WTC11 (cell line): Measurements from ENCODE around the gene TMEM231.
"Not testable (repeated sequence)": the region's sequence is repeated elsewhere in the genome, so short reads cannot be mapped to it uniquely, and the experiment has no call there.

Experiments
- ATF1 ChIP-seq: sonication (generic); formaldehyde crosslinking; IDR thresholded peaks from 2 replicates; pipeline ENCODE4 v1.8.1; 2023; ENCODE audit warnings: mild to moderate bottlenecking, moderate library complexity, missing genetic modification reagents
- CBFB ChIP-seq: sonication (generic); formaldehyde crosslinking; IDR thresholded peaks from 2 replicates; pipeline ENCODE4 v1.8.1; 2022; ENCODE audit warnings: mild to moderate bottlenecking, low read depth, missing genetic modification reagents
- ETV6 ChIP-seq: sonication (generic); formaldehyde crosslinking; IDR thresholded peaks from 2 replicates; pipeline ENCODE4 v1.8.1; 2022; ENCODE audit warnings: mild to moderate bottlenecking, missing genetic modification reagents
- GABPB1 ChIP-seq: sonication (generic); formaldehyde crosslinking; IDR thresholded peaks from 2 replicates; pipeline ENCODE4 v1.8.1; 2023; ENCODE audit warnings: mild to moderate bottlenecking, missing genetic modification reagents
- NR2C2 ChIP-seq: sonication (generic); formaldehyde crosslinking; IDR thresholded peaks from 2 replicates; pipeline ENCODE4 v1.8.0; 2022; ENCODE audit warnings: mild to moderate bottlenecking, missing genetic modification reagents
- RELA ChIP-seq: sonication (generic); formaldehyde crosslinking; IDR thresholded peaks from 2 replicates; pipeline ENCODE4 v1.8.1; 2022; ENCODE audit warnings: missing genetic modification reagents, mild to moderate bottlenecking, borderline replicate concordance
- SP1 ChIP-seq: sonication (generic); formaldehyde crosslinking; conservative IDR thresholded peaks from 2 replicates; pipeline ENCODE4 v1.8.1; 2022; ENCODE audit warnings: missing genetic modification reagents
- TF ChIP-seq, protein P1 (sequence below): sonication (generic); formaldehyde crosslinking; IDR thresholded peaks from 2 replicates; pipeline ENCODE4 v1.8.0; 2022; ENCODE audit warnings: mild to moderate bottlenecking, missing genetic modification reagents
- TF ChIP-seq, protein P2 (sequence below): fragments of 200-600 bp; IDR thresholded peaks from 2 replicates; pipeline ENCODE4 v1.8.0; 2022; ENCODE audit warnings: antibody characterized with exemption
- TF ChIP-seq, protein P3 (sequence below): fragments of 250-450 bp; sonication (Bioruptor Pico); conservative IDR thresholded peaks from 2 replicates; pipeline ENCODE4 v1.9.0; 2021; ENCODE audit warnings: mild to moderate bottlenecking

DNA sequence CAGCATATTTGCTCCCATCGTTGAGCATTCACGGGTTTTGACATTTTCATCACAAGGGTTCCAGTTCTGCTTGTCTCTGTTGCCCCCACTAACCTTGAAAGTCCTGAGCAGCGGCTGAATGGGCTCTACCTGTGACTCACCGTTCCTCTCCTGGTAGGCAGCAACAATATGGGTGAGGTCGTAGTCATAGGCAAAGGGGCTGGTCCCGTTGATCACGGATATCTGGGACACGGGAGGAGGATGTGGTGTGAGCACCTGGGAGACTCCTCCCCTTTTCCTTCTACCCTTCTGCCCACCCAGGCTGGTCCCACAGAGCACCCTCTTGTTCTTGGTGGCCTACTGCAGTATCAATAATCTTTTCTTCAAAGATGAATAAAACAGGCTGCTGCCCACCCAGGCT lies 13.6 kb downstream of the TMEM231 start:
- TF ChIP-seq GABPB1; RELA (CRISPR knock-in tag); ATF1; SP1 (CRISPR knock-in tag); NR2C2 (CRISPR knock-in tag); CBFB (CRISPR knock-in tag); ETV6 (CRISPR knock-in tag): not testable (repeated sequence)
- TF ChIP-seq, protein P1, sequence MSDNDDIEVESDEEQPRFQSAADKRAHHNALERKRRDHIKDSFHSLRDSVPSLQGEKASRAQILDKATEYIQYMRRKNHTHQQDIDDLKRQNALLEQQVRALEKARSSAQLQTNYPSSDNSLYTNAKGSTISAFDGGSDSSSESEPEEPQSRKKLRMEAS (CRISPR knock-in tag) = not testable (repeated sequence)
- TF ChIP-seq, protein P2, sequence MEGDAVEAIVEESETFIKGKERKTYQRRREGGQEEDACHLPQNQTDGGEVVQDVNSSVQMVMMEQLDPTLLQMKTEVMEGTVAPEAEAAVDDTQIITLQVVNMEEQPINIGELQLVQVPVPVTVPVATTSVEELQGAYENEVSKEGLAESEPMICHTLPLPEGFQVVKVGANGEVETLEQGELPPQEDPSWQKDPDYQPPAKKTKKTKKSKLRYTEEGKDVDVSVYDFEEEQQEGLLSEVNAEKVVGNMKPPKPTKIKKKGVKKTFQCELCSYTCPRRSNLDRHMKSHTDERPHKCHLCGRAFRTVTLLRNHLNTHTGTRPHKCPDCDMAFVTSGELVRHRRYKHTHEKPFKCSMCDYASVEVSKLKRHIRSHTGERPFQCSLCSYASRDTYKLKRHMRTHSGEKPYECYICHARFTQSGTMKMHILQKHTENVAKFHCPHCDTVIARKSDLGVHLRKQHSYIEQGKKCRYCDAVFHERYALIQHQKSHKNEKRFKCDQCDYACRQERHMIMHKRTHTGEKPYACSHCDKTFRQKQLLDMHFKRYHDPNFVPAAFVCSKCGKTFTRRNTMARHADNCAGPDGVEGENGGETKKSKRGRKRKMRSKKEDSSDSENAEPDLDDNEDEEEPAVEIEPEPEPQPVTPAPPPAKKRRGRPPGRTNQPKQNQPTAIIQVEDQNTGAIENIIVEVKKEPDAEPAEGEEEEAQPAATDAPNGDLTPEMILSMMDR = not testable (repeated sequence)
- TF ChIP-seq, protein P3, sequence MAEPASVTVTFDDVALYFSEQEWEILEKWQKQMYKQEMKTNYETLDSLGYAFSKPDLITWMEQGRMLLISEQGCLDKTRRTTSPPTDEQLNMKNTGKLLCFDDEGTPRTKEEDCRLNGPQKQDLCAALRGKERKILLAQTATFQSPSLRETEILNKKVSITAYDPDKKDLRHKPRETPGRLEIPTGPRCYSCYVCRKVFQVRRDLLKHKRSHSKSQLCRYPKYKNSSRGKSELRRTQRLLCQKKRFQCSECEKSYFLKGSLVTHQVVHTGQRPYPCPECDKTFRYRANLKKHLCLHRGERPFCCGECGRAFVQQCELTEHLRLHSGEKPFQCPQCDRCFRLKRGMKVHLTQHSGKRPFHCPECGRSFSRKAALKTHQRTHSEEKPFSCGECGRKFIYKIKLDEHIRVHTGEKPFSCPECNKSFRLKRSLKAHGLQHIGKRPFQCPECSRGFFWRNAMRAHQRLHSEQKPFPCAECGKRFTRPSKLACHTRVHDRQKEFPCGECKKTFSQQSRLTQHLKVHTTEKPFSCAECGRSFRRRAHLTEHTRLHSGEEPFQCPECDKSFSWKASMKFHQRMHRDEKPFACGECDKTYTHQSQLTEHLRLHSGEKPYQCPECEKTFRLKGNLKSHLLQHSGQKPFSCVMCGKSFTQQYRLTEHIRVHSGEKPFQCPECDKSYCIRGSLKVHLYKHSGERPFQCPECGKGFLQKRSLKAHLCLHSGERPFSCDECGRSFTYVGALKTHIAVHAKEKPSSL (CRISPR knock-in tag) = not testable (repeated sequence)
